BJ (cell line): ENCODE data around the gene TMEM115. TPM values are rescaled to one million over a fixed set of nuclear protein-coding genes. Genes with fewer than 3 reads are reported as not detected.
"Not testable (repeated sequence)": the region's sequence is repeated elsewhere in the genome, so short reads cannot be mapped to it uniquely, and the experiment has no call there.

Source experiments
- CTCF ChIA-PET: fragments of 350-600 bp; formaldehyde crosslinking; extraction: SDS; loops from one replicate; lab custom pipeline; 2021; ENCODE audit warnings: antibody characterized with exemption, inconsistent platforms; lab: Yijun Ruan, JAX
- POLR2A ChIA-PET: fragments of 300-600 bp; sonication (Branson Sonifier 250); formaldehyde crosslinking; extraction: SDS; loops from one replicate; lab custom pipeline; 2021; ENCODE audit warnings: antibody characterized with exemption; lab: Charles Lee
- DNase-seq: peaks from one replicate; pipeline ENCODE4 v3.0.0-alpha.2; 2011; ENCODE audit warnings: low read depth
- H3K27me3 ChIP-seq: 2 replicates; pipeline ENCODE4 v1.6.0; 2011; ENCODE audit warnings: low read length; ENCODE audit not compliant: control insufficient read depth, insufficient read depth
- H3K36me3 ChIP-seq: 2 replicates; pipeline ENCODE4 v1.5.1; 2011; ENCODE audit warnings: low read length; ENCODE audit not compliant: control insufficient read depth, insufficient read depth
- H3K4me3 ChIP-seq: 2 replicates; pipeline ENCODE4 v1.5.1; 2011; ENCODE audit warnings: low read depth, mild to moderate bottlenecking, control low read depth, low read length
- CTCF ChIP-seq: IDR thresholded peaks from 2 replicates; pipeline ENCODE4 v1.5.1; 2011; ENCODE audit warnings: low read depth, mild to moderate bottlenecking, control low read depth, inconsistent platforms, low read length, moderate library complexity; ENCODE audit not compliant: insufficient read depth
- polyA plus RNA-seq: library from polyadenylated mRNA; depleted of rRNA; stranded (reverse); fragments of >200 nt; gene quantifications from 2 replicates; pipeline ENCODE4 v1.2.3, GENCODE V29; 2011; rRNA removed

Gene TMEM115
- polyA plus RNA-seq, 1 experiment = 75.4 TPM

GRCh38 chr3:50317300-50317699 is 42.0 kb downstream of the TMEM115 start:
- POLR2A ChIA-PET = no interaction called here
- no peak for DNase-seq
- peaks cover 20% of the 10 kb centered on the region for H3K36me3 ChIP-seq
- H3K4me3 ChIP-seq = no peak overlapping the region
- no peak for TF ChIP-seq CTCF
- no peaks in the 10 kb centered on the region for H3K27me3 ChIP-seq
- CTCF ChIA-PET = interaction anchor here (1.9 kb wide), 1 partner anchor 18 kb away, joined by 3 read pairs; the partner anchor contains the start of genes HYAL3 and NAA80

GRCh38 chr3:50316657-50317242 is 42.6 kb downstream of the TMEM115 start:
- no peak for DNase-seq
- no peaks in the 10 kb centered on the region for H3K27me3 ChIP-seq
- no peak overlapping the region for H3K4me3 ChIP-seq
- CTCF ChIA-PET = interaction anchor here (1.9 to 3.0 kb wide), 2 partner anchors 7 to 18 kb away, joined by 3 to 15 read pairs; partner anchors contain the start of genes HYAL2, HYAL3 and NAA80
- POLR2A ChIA-PET = no interaction called here
- H3K36me3 ChIP-seq = peaks cover 20% of the 10 kb centered on the region
- no peak for TF ChIP-seq CTCF

GRCh38 chr3:50314816-50315215 is 44.5 kb downstream of the TMEM115 start:
- Histone ChIP-seq H3K27me3 (no peaks in the 10 kb centered on the region), H3K36me3 (peaks cover 20% of the 10 kb centered on the region), H3K4me3 (no peak overlapping the region)
- no peak for TF ChIP-seq CTCF
- DNase-seq = no peak
- ChIA-PET POLR2A (interaction anchor here (0.5 kb wide), 1 partner anchor 19 kb away, joined by 5 read pairs; no protein-coding TSS in a partner anchor), CTCF (interaction anchor here (0.6 to 3.0 kb wide), 3 partner anchors 9 to 270 kb away, joined by 3 to 15 read pairs (median 3); partner anchors contain the start of genes HYAL2, HYAL3 and NAA80)

- CTCF ChIA-PET = interaction anchor here (0.9 to 3.0 kb wide), 2 partner anchors 10 to 15 kb away, joined by 3 to 15 read pairs; partner anchors contain the start of genes HYAL2, HYAL3 and NAA80
- Histone ChIP-seq H3K36me3 (peaks cover 20% of the 10 kb centered on the region), H3K27me3 (no peaks in the 10 kb centered on the region), H3K4me3 (no peak overlapping the region)
- POLR2A ChIA-PET = no interaction called here
- DNase-seq = no peak
- TF ChIP-seq CTCF = no peak
Measured at GRCh38 chr3:50314342-50314741, 45.0 kb downstream of the TMEM115 start.

- POLR2A ChIA-PET, H3K27me3 ChIP-seq, CTCF ChIA-PET, H3K4me3 ChIP-seq, H3K36me3 ChIP-seq, DNase-seq: not testable (repeated sequence)
Measured at GRCh38 chr3:50312041-50312440, 47.3 kb downstream of the TMEM115 start.

Other genes starting within 250 kb of the TMEM115 start
- 7.4 and 11.4 TPM in 2 replicates for gene SEMA3F, start 204.2 kb downstream of the TMEM115 start, polyA plus RNA-seq
- not detected in 2 replicates for gene GNAT1, start 167.9 kb downstream of the TMEM115 start, polyA plus RNA-seq
- gene SLC38A3, start 154.2 kb downstream of the TMEM115 start, polyA plus RNA-seq = 0.17 and 0.22 TPM in 2 replicates
- 574 and 887 TPM in 2 replicates for gene GNAI2, start 123.3 kb downstream of the TMEM115 start, polyA plus RNA-seq
- gene SEMA3B, start 90.4 kb downstream of the TMEM115 start, polyA plus RNA-seq = 32.7 and 59.0 TPM in 2 replicates
- not detected in 2 replicates for gene LSMEM2, start 80.4 kb downstream of the TMEM115 start, polyA plus RNA-seq
- gene IFRD2, start 67.1 kb downstream of the TMEM115 start, polyA plus RNA-seq = 22.0 and 56.7 TPM in 2 replicates
- 7.1 and 8.5 TPM in 2 replicates for gene HYAL3, start 60.1 kb downstream of the TMEM115 start, polyA plus RNA-seq
- gene NAA80, start 60.1 kb downstream of the TMEM115 start, polyA plus RNA-seq = 3.6 and 5.8 TPM in 2 replicates
- 0.10 and 0.12 TPM in 2 replicates for gene HYAL1, start 55.9 kb downstream of the TMEM115 start, polyA plus RNA-seq
- gene HYAL2, start 36.8 kb downstream of the TMEM115 start, polyA plus RNA-seq = 40.4 and 63.2 TPM in 2 replicates
- 33.8 and 38.9 TPM in 2 replicates for gene TUSC2, start 31.3 kb downstream of the TMEM115 start, polyA plus RNA-seq
- 55.2 and 80.2 TPM in 2 replicates for gene RASSF1, start 18.7 kb downstream of the TMEM115 start, polyA plus RNA-seq
- 0.65 and 1.3 TPM in 2 replicates for gene ZMYND10, start 13.8 kb downstream of the TMEM115 start, polyA plus RNA-seq
- gene NPRL2, start 8.7 kb downstream of the TMEM115 start, polyA plus RNA-seq = 31.4 and 45.0 TPM in 2 replicates
- gene CYB561D2, start 8.7 kb downstream of the TMEM115 start, polyA plus RNA-seq = 22.3 and 39.3 TPM in 2 replicates
- gene CACNA2D2, start 144.1 kb upstream of the TMEM115 start, polyA plus RNA-seq = 0.04 and 0.11 TPM in 2 replicates
- gene C3orf18, start 208.2 kb upstream of the TMEM115 start, polyA plus RNA-seq = 16.8 and 30.4 TPM in 2 replicates
- gene HEMK1, start 210.0 kb upstream of the TMEM115 start, polyA plus RNA-seq = 14.4 and 21.3 TPM in 2 replicates